HG03571 (cell line): ENCODE data around the gene DEK.
"Not testable (repeated sequence)": the region's sequence is repeated elsewhere in the genome, so short reads cannot be mapped to it uniquely, and the experiment has no call there.

Source experiments
- ATAC-seq: cut with Tn5 transposase; IDR thresholded peaks from one replicate; pipeline ENCODE4 v1.9.1; 2021; ENCODE audit not compliant: unreplicated experiment

DEK gene

GRCh38 chr6:18241208-18242038, 22.9 kb downstream of the DEK start:
- ATAC-seq = no peak

- no peak for ATAC-seq
Measured at GRCh38 chr6:18240230-18240629, 24.1 kb downstream of the DEK start.

- ATAC-seq = no peak
Measured at GRCh38 chr6:18237167-18237566, 27.2 kb downstream of the DEK start.

- no peak for ATAC-seq
Measured at GRCh38 chr6:18235524-18235923, 28.8 kb downstream of the DEK start.

- ATAC-seq = no peak
Measured at GRCh38 chr6:18234564-18234963, 29.8 kb downstream of the DEK start.

GRCh38 chr6:18233770-18234169, 30.6 kb downstream of the DEK start:
- ATAC-seq = not testable (repeated sequence)

GRCh38 chr6:18231856-18232255, 32.5 kb downstream of the DEK start:
- not testable (repeated sequence) for ATAC-seq

GRCh38 chr6:18228590-18228989, 35.7 kb downstream of the DEK start:
- not testable (repeated sequence) for ATAC-seq

- ATAC-seq = not testable (repeated sequence)
Measured at GRCh38 chr6:18227166-18227565, 37.2 kb downstream of the DEK start.

GRCh38 chr6:18226451-18227105, 37.8 kb downstream of the DEK start:
- not testable (repeated sequence) for ATAC-seq

GRCh38 chr6:18221288-18221615, 43.1 kb downstream of the DEK start:
- no peak for ATAC-seq

- no peak for ATAC-seq
Measured at GRCh38 chr6:18219591-18219990, 44.7 kb downstream of the DEK start.

- ATAC-seq = no peak
Measured at GRCh38 chr6:18218233-18218632, 46.1 kb downstream of the DEK start.

- no peak for ATAC-seq
Measured at GRCh38 chr6:18216411-18216810, 47.9 kb downstream of the DEK start.

- ATAC-seq = no peak
Measured at GRCh38 chr6:18215436-18215835, 48.9 kb downstream of the DEK start.

GRCh38 chr6:18214003-18214402, 50.3 kb downstream of the DEK start:
- no peak for ATAC-seq

- ATAC-seq = no peak
Measured at GRCh38 chr6:18213439-18213838, 50.9 kb downstream of the DEK start.

- no peak for ATAC-seq
Measured at GRCh38 chr6:18212231-18212630, 52.1 kb downstream of the DEK start.

GRCh38 chr6:18211338-18211737, 53.0 kb downstream of the DEK start:
- peak; percentile 90 for ATAC-seq

GRCh38 chr6:18210707-18211106, 53.6 kb downstream of the DEK start:
- ATAC-seq = no peak

GRCh38 chr6:18209539-18210197, 54.7 kb downstream of the DEK start:
- ATAC-seq = no peak

GRCh38 chr6:18208778-18209177, 55.6 kb downstream of the DEK start:
- not testable (repeated sequence) for ATAC-seq
